D341Med (cell line): ENCODE results near the gene TRAF3IP1.

Source experiments
- DNase-seq: peaks from one replicate; pipeline ENCODE4 v3.0.0; 2012; ENCODE audit warnings: low spot score

Gene TRAF3IP1

DNA sequence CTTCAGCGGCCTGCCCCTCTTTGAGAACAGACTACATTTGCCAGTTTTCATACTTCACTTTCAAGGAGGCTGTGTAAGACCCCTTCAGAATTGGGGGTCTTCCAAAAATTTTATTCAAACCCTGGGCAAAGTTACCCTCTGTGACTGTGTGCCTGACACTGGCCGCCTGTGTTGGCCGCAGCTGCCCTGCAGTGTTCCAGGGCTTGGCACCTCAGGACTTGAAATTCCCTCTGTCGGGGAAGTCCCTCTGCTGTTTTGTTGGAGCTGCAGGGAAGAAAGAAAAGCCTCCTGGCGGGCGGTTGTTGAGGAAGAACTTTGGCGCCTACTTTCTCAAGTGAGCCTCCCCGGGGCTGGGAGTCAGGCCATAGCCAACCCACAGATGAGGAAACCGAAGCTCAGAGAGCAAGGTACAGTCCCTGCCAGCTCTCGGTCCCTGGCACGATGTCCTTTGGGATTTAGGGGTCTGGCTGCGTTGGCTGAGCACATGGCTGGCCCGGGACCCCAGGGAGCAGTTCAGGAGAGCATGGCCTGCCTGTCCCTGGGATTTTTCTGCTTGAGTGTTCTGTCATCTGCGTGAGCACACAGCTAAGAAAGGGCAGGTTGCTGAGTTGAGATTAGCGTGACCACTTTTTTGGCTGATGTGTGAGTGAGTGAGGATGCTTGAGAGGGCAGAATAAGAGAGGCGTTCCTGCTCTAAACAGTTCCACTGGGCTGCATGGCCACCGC, 88.5 kb downstream of the TRAF3IP1 start:
- DNase-seq: no peak

DNA sequence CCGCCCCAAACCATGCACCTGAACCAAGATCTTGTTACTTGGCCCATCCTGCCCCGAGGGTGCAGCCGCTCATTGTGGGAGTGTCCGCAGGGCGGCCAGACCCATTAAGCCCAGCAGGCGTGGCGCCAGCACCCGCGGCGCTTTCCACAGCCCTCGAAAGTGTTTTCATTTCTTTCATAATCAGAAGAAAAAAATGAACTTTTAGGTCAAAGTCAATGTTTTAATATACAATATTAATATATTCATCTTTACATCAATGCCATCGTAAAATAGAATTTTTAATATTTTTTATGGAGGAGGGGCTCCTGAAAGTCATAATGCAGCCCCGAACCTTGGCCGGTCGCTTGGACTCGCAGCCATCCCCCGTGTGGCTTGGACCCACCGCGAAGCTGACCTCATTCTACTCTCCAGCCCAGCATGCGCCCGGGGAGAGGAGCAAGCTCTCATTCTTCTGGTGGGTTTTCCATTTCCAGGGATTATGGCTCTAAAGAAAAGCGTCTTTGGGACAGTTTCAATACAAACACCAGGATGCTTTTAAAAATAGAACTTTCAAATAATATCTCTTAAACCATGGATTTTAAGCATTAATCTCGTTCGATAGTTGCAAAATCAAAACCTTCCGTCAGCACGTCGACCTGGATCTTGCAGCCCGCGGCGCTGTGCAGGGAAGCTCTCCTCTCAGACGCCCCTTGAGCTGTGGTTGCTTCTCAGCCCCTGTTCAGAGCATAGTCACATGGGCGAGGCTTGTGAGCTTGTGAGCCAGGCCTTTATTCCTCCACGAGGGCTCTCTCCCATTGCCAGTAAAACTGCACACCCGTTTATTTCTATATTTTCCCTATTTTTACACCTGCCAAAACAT, 89.3 kb downstream of the TRAF3IP1 start:
- DNase-seq: no peak

DNA sequence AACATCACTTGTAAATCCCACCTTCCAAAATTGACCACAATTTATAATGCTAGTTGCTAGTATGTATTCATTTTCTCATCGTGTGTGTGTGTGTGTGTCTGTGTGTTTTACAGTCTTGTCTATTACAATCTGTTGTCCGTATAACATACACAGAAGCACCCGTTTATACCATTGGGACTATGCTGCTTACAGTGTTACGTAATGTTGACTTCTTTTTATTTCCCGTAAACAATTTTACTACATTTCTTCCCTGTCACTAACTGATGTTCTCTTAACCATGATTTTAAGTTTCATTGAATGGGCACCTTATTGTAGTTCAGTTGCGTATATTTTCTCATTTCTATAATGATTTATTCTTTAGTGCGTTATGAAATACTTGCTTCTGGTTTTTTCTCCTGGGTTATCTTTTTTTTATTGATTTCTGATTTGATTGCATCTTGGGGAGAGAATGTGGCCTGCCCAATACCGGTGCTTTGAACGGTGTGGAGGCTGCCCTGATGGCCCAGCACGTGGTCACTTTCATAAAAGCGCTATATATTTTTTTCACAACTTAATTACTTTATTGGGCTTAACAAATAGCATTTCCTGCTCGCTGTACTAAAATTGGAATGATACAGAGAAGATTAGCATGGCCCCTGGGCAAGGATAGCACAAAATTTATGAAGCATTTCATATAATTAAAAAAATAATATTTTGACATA, 91.9 kb downstream of the TRAF3IP1 start:
- DNase-seq: no peak

DNA sequence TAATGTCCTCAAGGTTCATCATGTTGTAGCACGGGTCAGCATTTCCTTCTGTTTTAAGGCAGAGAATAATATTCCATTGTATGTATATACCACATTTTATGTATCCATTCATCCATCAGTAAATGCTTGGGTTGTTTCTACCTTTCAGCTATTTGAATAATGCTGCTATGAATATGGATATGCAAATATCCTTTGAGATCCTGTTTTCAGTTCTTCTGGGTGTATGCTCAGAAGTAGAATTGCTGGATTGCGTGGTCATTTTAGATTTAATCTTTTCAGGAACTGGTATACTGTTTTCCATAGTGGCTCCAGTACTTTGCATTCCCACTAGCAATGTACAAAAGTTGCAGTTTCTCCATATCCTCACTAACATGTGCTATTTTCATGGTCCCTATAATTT, 93.0 kb downstream of the TRAF3IP1 start:
- no peak for DNase-seq

DNA sequence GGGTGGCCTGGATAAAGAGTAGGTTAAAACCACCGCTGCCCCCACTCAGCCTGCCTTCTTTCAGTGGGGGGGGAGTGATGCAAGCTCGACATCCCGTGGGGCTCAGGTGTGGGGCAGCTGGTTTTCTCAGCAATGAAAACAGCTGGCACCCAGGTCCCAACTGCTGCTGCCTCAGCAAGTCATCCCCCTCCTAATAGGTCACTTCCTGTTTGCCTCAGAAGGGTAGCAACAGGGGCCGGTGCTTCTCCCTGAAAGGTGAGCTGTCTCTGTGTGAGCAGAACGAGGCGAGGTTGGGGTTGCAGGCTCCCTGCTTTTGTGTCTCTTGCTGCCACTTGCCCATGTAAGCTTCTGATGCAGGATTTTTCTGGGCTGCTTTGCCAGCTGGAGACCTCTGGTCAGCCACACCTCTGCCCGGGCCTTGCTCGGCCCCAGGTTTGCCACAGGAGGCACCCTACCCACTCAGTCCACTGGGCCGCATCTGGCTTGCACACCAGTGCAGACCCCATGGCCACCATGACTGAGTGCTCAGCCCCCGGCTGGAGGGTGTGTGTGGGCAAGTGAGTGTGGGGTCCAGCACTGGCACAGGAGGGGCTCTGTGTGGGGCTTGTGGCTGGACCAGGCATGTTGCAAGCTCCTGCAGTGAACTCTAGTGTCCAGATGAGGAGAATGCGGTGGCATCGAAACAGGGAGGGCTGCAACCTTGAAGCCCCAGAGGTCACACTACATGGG, 94.9 kb downstream of the TRAF3IP1 start:
- no peak for DNase-seq

DNA sequence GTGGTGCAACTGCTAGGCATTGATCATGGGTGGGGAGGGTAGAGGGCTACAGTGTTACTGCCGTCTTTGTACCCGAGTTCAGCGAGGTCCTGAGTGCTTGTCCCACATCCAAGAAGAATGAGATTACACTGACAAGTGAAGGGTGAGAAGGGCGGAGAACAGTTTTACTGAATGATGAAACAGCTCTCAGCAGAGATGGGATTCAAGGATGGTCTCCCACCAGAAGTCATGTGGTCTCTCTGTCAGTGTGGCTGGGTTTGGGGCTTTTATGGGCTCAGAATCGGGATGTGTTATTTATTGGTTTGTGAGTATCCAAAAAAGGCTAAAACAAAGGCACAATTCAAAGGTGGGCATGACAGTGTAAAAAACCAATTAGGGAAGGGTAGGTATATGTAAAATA, 95.6 kb downstream of the TRAF3IP1 start:
- DNase-seq: no peak

DNA sequence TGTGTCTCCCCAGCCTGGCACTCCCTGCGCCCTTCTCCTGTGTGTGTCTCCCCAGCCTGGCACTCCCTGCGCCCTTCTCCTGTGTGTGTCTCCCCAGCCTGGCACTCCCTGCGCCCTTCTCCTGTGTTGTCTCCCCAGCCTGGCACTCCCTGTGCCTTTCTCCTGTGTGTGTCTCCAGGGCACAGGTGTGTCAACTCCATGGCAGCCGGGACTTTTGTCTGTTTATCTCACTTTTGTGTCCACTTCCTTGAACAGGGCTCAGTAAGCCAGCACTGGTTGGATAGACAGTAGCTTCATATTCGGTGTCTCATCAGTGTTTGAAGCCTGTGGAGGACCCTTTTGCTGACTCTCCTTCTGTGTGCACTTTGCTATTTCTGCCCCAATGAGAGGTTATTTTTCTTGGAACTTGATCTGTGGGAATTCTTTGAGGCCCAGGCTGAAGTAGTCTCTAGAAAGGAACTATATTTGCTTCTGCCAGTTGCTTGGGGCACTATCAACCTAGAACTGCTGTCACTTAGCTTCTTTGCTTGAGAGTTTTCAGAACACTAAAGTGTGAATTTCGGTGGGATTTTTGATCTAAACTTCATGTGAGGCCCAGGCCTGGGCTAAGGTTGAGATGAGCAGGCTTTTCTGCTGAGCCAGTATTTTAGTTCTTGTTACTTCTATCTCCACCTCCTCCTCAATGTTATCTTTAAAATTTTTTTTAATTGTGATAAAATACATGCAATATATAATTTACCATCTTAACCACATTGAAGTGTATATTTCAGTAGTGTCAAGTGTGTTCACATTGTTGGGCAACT, 98.1 kb downstream of the TRAF3IP1 start:
- DNase-seq: no peak

DNA sequence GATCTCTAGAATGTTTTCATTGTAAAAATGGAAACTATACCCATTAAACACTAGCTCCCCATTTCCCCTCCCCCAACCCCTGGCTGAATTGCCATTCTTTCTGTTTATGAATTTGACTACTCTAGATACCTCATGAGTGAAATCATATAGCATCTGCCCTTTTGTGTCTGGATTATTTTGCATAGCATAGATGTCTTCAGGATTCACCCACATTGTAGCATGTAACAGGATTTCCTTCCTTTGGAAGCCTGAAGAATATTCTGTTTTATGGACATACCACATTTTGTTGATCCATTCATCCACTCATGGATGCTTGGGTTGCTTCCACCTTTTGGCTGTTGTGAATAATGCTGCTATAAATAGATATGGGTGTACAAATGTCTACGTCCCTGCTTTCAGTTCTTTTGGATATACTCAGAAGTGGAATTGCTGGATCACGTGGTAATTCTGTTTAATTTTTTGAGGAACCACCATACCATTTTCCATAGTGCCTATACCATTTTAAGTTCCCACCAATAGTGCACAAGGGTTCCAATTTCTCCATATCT, 98.8 kb downstream of the TRAF3IP1 start:
- no peak for DNase-seq

DNA sequence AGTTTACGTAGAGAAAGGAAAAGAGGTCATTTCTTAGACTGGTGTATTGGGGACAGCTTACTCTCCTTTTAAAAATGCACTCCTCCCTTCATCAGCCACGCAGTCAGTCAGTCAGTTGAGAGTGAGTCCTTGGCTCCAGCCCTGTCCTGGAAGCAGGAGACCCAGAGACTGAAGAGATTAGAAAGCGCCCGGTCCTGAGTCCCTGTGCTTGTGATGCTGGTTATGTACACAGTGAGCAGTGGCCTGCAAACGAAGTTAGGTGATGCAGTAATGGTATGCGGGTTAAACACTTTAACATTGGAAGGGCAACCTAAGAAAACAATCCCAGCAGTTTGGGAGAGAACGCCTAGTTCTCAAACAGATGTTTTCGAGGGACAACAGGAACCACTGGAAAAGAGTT, 100.1 kb downstream of the TRAF3IP1 start:
- no peak for DNase-seq

DNA sequence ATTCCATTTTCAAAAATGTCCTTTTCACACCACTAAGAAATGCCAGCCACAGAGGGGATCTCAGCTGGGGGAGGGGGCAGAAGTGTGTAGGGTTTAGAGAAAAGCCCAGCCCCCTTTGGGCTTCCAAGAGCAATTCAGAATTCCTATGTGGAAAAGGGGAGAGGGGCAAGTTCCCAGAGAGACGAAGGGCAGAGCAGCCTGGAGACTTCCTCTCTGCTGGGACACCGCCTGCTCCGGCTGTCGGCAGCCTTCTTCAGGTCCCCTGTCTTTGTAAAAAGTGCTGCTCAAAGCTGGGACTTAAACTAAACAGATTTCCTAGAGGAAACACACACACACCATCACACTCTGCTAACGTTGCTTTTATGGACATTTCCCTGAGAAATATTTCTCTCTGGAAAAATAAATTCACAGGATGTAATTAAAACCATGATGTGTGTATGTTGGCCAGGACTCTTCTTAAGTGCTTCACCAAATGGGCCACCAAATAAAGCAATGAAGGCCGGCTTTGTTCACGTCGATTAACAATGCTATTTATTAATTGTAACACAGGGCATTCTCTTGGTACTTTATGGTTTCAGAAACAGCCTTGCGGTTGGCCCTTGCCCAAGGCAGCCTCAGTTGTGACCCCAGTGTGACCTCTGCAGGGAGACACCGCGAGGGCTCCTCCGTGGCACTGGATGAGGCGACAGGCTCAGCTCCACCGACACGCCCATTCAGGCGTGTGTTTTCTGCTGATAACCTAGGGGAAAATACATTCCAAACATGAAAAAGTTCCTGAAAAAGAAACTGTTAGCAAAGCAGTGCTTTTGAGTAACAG, 100.8 kb downstream of the TRAF3IP1 start:
- no peak for DNase-seq

DNA sequence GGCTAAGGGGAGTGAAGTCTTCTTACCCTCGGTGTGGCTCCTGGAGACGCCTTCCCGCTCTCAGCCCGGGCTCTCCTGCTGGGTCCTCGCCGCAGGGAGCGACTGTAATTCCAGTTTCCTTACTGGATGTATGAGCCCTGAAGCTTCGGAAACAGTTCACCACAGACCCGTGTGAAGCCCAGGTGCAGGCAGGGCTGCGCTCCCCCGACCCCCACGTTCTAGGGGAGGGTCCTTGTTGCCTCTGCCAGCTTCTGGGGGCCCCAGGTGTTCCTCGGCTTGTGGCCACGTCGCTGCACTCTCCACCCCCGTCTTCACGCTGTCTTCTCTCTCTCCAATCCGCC, 101.3 kb downstream of the TRAF3IP1 start:
- no peak for DNase-seq

DNA sequence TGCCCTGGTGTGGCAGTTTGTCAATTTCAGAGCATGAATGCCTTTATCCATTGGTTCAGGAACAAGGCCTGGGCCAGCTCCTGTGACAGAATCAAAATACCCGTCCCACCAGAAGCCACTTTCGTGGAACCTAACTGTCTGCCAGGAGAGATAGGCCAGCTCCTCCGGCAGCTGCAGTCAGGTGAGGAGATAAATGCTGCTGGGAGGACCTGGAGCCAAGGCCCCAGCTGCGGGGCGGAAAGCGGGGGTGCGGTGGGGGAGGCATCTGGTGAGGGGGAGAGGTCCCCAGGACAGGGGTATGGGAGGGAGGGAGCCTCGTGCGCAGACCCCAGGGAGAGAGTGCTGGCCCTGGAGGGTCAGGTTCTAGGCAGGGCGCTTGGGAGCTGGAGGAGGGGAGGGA, 102.0 kb downstream of the TRAF3IP1 start:
- DNase-seq: no peak

DNA sequence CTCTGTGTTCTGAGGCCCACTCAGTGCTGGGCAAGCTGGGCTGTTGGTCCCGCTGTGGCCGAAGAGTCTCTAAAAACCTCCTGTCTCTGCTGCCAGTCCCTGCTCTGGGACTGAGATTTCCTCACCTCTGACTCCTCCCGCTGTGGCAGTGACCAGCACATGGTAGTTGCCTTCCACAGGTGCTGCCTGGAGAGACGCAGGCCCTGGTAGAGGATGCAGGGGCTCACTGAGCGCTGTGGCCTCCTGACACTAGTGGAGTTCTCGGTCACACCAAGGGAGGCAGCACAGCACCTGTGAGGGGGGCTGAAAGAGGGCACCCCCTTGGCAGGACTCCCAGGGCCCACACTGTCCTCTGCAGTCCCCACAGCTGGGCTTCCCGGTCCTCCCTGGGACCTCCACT, 102.6 kb downstream of the TRAF3IP1 start:
- DNase-seq: no peak

DNA sequence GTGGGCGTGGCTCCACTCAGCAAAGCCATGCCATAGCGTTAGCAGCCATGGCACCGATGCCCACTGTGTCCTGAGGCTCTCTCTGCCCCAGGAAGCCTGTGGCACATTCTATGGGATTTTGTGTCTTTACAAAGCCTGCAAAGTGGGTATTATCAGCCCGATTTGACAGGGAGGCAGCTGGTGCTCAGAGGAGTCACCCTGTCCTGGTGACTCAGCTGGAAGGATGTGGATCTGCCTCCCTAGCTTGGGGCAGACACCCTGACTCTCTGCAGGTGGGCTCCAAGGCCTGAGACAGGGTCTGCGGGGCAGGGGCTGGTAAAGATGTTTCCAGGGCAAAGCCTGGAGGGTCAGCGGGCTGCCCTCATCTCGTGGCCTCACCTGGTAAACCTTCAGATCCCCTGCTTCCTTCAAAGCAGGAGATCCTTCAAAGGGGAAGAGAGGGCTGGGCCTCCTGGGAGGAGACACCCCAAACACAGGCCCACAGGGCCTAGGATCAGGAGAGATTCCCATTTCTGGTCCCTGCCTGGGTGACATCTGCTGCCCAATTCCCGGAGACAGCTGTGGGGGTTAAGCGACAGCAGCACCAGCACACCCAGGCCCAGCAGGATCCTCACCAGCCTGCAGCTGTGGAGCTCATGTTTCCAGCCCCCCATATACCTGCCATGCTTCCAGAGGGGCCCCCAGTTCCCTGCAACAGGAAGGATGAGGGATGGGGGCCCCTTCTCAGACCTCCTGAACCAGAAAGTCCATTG, 103.4 kb downstream of the TRAF3IP1 start:
- no peak for DNase-seq

DNA sequence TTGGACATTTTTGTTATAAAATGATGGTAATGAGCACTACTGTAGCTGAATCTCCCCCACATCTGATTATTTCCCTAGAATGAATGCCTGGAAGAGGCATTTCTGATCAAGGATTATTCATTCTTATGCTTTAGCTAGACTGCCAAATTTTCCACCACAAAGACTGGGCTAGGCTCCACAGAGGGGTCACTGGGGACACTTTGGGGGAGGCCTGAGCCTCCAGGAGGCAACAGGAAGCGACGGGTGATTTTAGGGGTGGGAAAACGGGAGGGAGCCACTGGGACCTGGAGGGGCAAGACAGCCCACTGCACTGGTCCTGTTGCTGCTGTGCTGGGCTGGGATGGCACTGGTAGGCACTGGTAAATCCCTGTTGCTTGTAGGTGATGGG, 104.0 kb downstream of the TRAF3IP1 start:
- DNase-seq: no peak

DNA sequence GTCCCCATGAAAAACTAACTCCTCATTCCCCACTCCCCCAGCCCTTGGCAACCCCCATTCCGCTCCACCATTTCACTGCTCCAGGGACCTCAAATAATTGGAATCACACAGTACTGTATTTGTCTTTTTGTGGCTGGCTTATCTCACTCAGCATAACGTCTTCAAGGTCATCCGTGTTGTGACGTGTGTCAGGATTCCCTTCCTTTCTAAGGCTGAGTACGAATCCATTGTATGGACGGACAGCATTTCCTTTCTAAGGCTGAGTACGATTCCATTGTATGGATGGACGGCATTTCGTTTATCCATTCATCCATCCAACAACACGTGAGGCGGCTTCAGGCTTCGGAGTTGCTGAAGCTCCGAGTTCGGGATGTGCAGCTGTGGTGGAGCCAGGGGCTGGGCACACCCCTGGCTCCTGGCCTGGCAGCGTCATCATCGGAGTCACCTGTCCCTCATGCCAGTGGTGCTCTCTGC, 105.2 kb downstream of the TRAF3IP1 start:
- DNase-seq: no peak

DNA sequence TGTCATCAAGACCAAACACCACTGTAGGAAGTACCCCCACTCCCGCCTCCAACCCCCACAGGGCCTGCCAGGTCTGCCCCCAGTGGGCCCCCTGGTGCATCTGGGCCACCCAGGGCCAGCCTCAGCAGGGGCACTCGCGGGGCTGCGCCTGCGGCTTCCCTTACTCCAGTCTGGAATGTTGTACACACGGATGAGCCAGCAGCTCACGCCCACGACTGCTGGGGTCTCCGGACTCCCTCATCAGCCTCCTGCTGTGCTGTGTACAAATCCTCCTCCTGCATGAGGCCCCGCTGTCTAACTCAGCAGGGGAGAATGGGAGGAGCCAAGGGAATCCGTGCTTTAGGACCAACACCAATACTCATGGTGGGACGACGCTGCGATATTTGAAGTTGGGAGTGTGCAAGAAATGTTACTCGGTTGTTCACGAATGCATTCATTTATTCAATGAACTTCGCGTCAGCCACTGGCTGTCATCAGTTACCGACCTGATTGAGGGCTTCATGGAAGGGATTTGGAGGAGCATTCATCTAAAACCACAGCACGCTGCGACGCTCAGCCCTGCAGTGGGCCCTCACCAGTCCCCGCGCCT, 105.8 kb downstream of the TRAF3IP1 start:
- DNase-seq: peak; percentile 65

DNA sequence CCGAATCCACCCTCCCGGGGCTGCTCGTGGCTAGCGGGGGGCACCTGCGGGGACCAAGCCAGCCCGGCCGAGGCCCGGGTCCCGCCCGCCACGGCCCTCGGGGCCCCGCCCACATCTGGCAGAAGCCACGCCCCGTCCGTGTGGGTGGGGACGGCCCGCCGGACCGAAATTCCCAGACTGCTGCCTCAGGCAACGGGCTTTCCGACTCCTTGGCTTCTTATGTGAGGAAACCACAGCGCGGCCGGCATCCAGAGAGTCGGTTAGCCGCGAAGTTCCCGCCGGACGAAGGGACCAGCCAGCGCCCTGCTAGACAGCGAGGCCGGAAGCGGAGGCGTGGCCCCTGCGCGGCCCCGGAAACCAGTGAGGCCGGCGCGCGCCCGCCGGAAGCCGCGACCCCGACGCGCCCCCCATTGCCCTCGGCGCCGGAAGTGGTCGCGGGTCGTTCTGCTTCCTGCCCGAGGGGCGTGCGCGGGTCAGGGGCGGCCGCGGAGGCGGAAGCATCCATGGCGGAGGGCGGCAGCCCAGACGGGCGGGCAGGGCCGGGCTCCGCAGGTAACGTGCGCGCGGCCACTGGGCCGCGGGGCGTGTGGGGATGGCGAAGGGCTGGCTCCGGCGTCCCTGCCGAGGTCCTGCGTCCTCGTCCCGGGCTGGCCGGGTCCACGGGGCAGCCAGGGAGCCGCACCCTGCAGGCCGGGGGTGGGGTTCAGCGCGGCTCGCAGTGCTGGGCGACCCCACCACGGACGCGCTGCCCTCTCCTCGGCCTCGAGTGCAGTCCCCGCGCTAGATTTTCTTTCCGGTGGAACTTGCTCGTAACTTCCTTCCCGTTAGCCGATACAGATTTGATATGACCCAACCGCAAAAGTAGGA, 106.5 kb downstream of the TRAF3IP1 start, which contains the start of gene ASB1:
ASB1 (plus strand) TSS at position 360 of the 867 bp plus-strand sequence; CDS start at position 504, 144 bp downstream.
- DNase-seq: peak; percentile 95
